ENCODE data around the gene PTCH2.

PTCH2 gene

DNA sequence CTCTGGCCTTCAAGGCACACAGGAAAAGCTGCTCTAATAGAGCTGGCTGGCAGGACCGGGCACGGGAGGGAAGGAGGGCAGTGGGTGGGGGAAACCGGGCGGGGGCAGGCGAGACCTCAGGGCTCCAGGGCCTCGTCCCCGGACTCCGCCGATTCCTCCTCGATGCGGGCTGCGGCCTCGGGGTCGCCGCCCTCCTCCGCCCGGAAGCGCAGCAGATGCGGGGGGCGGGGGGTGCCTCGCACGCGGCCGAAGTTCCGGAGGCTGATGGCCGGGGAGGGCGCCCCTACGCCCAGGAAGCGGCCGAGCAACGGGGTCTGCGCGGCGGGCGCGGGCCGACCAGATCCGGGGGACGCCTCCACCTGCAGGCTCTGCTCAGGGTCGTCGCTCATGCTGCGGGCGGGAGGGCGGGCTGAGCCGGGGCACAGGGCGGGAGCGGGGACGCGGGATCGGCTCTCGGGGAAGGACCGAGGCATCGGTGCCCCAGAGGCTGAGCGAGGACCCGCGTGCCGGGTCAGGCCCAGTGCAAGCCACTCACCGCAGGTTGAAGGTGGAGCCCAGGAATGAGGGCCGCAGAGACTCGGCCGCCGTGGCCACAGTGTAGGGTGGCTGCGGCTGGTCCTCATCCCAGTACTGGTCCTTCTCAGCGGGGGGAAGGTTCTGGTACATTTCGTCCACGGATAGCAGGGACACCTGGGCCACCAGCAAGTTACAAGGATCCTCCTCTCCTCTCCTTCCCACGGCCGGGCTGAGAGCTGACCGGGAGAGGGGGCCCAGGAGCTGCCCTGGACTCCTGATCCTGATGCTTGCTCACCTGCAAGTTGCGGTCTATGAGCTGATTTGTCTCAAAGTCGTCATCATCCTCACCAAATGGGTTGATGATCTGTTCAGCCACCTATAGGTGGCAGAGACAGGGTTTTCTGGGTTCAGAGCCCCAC lies 58.7 kb downstream of the PTCH2 start:
- H3K4me2 ChIP-seq (ENCODE audit: low read length, poor library complexity, severe bottlenecking), result peak overlapping the region; percentile 74
- H2AK5ac ChIP-seq (ENCODE audit: low read length, severe bottlenecking), result peak overlapping the region; percentile 9
- peak overlapping the region; percentile 72 to 81 for H3K18ac ChIP-seq (ENCODE audit: low read depth in 1 of 2, low read length in 2 of 2)
- peak overlapping the region; percentile 94 for H4K8ac ChIP-seq (ENCODE audit: low read length)
- peak overlapping the region; percentile 51 to 62 for H3K4me3 ChIP-seq (ENCODE audit: insufficient read depth in 1 of 2, low read depth in 1 of 2, low read length in 2 of 2)
- H3K14ac ChIP-seq (ENCODE audit: low read length in 2 of 2), result peak overlapping the region in 1 of 2 experiments; percentile 89
- peaks cover 17 to 24% of the 10 kb centered on the region in 2 experiments for H3K36me3 ChIP-seq (ENCODE audit: control insufficient read depth in 1 of 2, insufficient read depth in 2 of 2, low read depth in 1 of 2, low read length in 2 of 2)
- H2AFZ ChIP-seq (ENCODE audit: low read depth, low read length), result peak overlapping the region; percentile 51
- H3K9ac ChIP-seq (ENCODE audit: low read length), result peak overlapping the region; percentile 41
- H3K79me1 ChIP-seq (replicated peaks; ENCODE audit: low read length, poor library complexity, severe bottlenecking), result no peaks in the 10 kb centered on the region
- no peak overlapping the region for H2BK15ac ChIP-seq (ENCODE audit: low read depth, poor library complexity, severe bottlenecking)
- peaks cover 0 to 6% of the 10 kb centered on the region in 2 experiments for H3K27me3 ChIP-seq (ENCODE audit: control insufficient read depth in 1 of 2, insufficient read depth in 1 of 2, low read length in 2 of 2)
- H3K4me1 ChIP-seq (ENCODE audit: control insufficient read depth, insufficient read depth, low read depth, low read length), result peaks cover 32% of the 10 kb centered on the region
- DNase-seq, result no peak
- H3K23ac ChIP-seq (ENCODE audit: low read length in 2 of 2), result peak overlapping the region in 1 of 2 experiments; percentile 37
- 23% methylated on average over 42 of the region's 71 CpGs for WGBS
- H3K27ac ChIP-seq (ENCODE audit: low read length, poor library complexity, severe bottlenecking), result no peak overlapping the region
- peak overlapping the region; percentile 4 to 15 for H3K4ac ChIP-seq (ENCODE audit: low read depth in 1 of 2, low read length in 2 of 2)
- peak overlapping the region; percentile 78 for H2BK120ac ChIP-seq (ENCODE audit: low read depth, low read length)
- peak overlapping the region; percentile 4 for H4K91ac ChIP-seq (ENCODE audit: low read length)
- H3K9me3 ChIP-seq (ENCODE audit: control insufficient read depth, low read length), result no peaks in the 10 kb centered on the region
- H2BK5ac ChIP-seq (ENCODE audit: low read depth, low read length, poor library complexity, severe bottlenecking), result no peak overlapping the region
- peak overlapping the region in 1 of 2 experiments; percentile 81 for H2BK12ac ChIP-seq (ENCODE audit: low read length in 2 of 2)

GRCh38 chr1:44783697-44784093 lies 59.4 kb downstream of the PTCH2 start:
- Histone ChIP-seq H2BK12ac (ENCODE audit: low read length in 2 of 2) (peak overlapping the region in 1 of 2 experiments; percentile 58), H3K27me3 (ENCODE audit: control insufficient read depth in 1 of 2, insufficient read depth in 1 of 2, low read length in 2 of 2) (peaks cover 0 to 6% of the 10 kb centered on the region in 2 experiments), H4K8ac (ENCODE audit: low read length) (peak overlapping the region; percentile 94), H3K4me3 (ENCODE audit: insufficient read depth in 1 of 2, low read depth in 1 of 2, low read length in 2 of 2) (peak overlapping the region; percentile 49 to 51), H3K4me1 (ENCODE audit: control insufficient read depth, insufficient read depth, low read depth, low read length) (peaks cover 32% of the 10 kb centered on the region), H2AFZ (ENCODE audit: low read depth, low read length) (peak overlapping the region; percentile 51), H2AK5ac (ENCODE audit: low read length, severe bottlenecking) (peak overlapping the region; percentile 45), H3K4ac (ENCODE audit: low read depth in 1 of 2, low read length in 2 of 2) (no peak overlapping the region), H3K4me2 (ENCODE audit: low read length, poor library complexity, severe bottlenecking) (peak overlapping the region; percentile 74), H3K36me3 (ENCODE audit: control insufficient read depth in 1 of 2, insufficient read depth in 2 of 2, low read depth in 1 of 2, low read length in 2 of 2) (peaks cover 23 to 30% of the 10 kb centered on the region in 2 experiments), H3K79me1 (replicated peaks; ENCODE audit: low read length, poor library complexity, severe bottlenecking) (no peaks in the 10 kb centered on the region), H3K23ac (ENCODE audit: low read length in 2 of 2) (peak overlapping the region in 1 of 2 experiments; percentile 37), H3K27ac (ENCODE audit: low read length, poor library complexity, severe bottlenecking) (no peak overlapping the region), H3K9ac (ENCODE audit: low read length) (peak overlapping the region; percentile 41), H2BK120ac (ENCODE audit: low read depth, low read length) (no peak overlapping the region), H3K9me3 (ENCODE audit: control insufficient read depth, low read length) (no peaks in the 10 kb centered on the region), H4K91ac (ENCODE audit: low read length) (peak overlapping the region; percentile 4), H3K18ac (ENCODE audit: low read depth in 1 of 2, low read length in 2 of 2) (peak overlapping the region; percentile 3 to 81), H3K14ac (ENCODE audit: low read length in 2 of 2) (no peak overlapping the region), H2BK5ac (ENCODE audit: low read depth, low read length, poor library complexity, severe bottlenecking) (no peak overlapping the region), H2BK15ac (ENCODE audit: low read depth, poor library complexity, severe bottlenecking) (no peak overlapping the region)
- DNase-seq, result no peak
- 71% methylated on average over 7 of the region's 8 CpGs for WGBS

DNA sequence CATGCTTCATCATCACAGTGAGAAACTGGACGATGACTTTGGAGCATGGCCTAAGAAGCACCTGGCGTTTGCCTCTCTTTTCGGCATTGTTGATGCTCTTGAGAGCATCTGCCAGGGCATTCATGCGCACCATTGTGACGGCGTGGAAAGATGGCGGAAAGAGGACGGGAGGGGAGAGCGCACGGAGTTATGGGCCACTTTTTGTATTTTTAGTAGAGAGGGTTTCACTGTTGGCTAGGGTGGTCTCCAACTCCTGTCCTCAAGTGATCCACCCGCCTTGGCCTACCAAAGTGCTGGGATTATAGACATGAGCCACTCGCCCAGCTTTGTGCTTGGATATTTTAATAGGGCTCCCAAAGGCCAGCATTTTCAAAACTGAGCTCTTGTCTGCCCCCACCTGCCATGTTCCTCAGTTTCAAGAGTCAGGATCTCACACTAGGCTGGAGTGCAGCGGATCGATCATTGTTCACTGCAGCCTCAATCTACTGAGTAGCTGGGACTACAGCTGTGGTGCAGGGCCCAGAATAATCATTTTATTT lies 62.4 kb downstream of the PTCH2 start:
- Histone ChIP-seq H3K4ac (ENCODE audit: low read depth in 1 of 2, low read length in 2 of 2) (no peak overlapping the region), H2AFZ (ENCODE audit: low read depth, low read length) (no peak overlapping the region), H3K9me3 (ENCODE audit: control insufficient read depth, low read length) (no peaks in the 10 kb centered on the region), H2BK120ac (ENCODE audit: low read depth, low read length) (no peak overlapping the region), H3K27ac (ENCODE audit: low read length, poor library complexity, severe bottlenecking) (no peak overlapping the region), H3K4me3 (ENCODE audit: insufficient read depth in 1 of 2, low read depth in 1 of 2, low read length in 2 of 2) (no peak overlapping the region), H3K18ac (ENCODE audit: low read depth in 1 of 2, low read length in 2 of 2) (no peak overlapping the region), H2BK12ac (ENCODE audit: low read length in 2 of 2) (no peak overlapping the region), H3K9ac (ENCODE audit: low read length) (no peak overlapping the region), H3K27me3 (ENCODE audit: control insufficient read depth in 1 of 2, insufficient read depth in 1 of 2, low read length in 2 of 2) (peaks cover 0 to 6% of the 10 kb centered on the region in 2 experiments), H2AK5ac (ENCODE audit: low read length, severe bottlenecking) (no peak overlapping the region), H3K23ac (ENCODE audit: low read length in 2 of 2) (no peak overlapping the region), H2BK15ac (ENCODE audit: low read depth, poor library complexity, severe bottlenecking) (no peak overlapping the region), H3K36me3 (ENCODE audit: control insufficient read depth in 1 of 2, insufficient read depth in 2 of 2, low read depth in 1 of 2, low read length in 2 of 2) (peaks cover 46 to 54% of the 10 kb centered on the region in 2 experiments), H2BK5ac (ENCODE audit: low read depth, low read length, poor library complexity, severe bottlenecking) (no peak overlapping the region), H3K14ac (ENCODE audit: low read length in 2 of 2) (no peak overlapping the region), H4K91ac (ENCODE audit: low read length) (no peak overlapping the region), H3K4me1 (ENCODE audit: control insufficient read depth, insufficient read depth, low read depth, low read length) (peaks cover 39% of the 10 kb centered on the region), H3K79me1 (replicated peaks; ENCODE audit: low read length, poor library complexity, severe bottlenecking) (no peaks in the 10 kb centered on the region), H4K8ac (ENCODE audit: low read length) (no peak overlapping the region), H3K4me2 (ENCODE audit: low read length, poor library complexity, severe bottlenecking) (no peak overlapping the region)
- no peak for DNase-seq
- WGBS, result 93% methylated on average over 14 of the region's 14 CpGs
